HG03175 (cell line): Measurements from ENCODE around the gene IER5L.
"Not testable (repeated sequence)": the region's sequence is repeated elsewhere in the genome, so short reads cannot be mapped to it uniquely, and the experiment has no call there.

Source experiments
- ATAC-seq: cut with Tn5 transposase; IDR thresholded peaks from one replicate; pipeline ENCODE4 v1.9.1; 2021; ENCODE audit warnings: mild to moderate bottlenecking, moderate library complexity; ENCODE audit not compliant: unreplicated experiment

The IER5L gene

DNA sequence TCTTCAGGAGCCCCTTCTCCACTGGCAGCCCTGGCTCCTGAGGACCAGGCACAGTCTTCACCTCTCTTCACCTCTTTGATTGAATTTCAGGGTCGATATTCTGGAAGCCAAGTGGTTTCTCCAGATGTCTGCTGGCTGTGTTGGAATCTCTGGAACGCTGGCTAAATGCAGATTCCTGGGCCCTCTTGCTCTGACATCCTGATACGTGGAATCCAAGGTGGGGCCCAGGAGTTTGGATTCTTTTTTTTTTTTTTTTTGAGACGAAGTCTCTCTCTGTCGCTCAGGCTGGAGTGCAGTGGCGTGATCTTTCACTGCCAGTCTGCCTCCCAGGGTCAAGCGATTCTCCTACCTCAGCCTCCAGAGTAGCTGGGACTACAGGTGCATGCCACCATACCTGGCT, 26.8 kb upstream of the IER5L start:
- ATAC-seq: no peak

- no peak for ATAC-seq
Measured at GRCh38 chr9:129203556-129203909, 25.5 kb upstream of the IER5L start.

DNA sequence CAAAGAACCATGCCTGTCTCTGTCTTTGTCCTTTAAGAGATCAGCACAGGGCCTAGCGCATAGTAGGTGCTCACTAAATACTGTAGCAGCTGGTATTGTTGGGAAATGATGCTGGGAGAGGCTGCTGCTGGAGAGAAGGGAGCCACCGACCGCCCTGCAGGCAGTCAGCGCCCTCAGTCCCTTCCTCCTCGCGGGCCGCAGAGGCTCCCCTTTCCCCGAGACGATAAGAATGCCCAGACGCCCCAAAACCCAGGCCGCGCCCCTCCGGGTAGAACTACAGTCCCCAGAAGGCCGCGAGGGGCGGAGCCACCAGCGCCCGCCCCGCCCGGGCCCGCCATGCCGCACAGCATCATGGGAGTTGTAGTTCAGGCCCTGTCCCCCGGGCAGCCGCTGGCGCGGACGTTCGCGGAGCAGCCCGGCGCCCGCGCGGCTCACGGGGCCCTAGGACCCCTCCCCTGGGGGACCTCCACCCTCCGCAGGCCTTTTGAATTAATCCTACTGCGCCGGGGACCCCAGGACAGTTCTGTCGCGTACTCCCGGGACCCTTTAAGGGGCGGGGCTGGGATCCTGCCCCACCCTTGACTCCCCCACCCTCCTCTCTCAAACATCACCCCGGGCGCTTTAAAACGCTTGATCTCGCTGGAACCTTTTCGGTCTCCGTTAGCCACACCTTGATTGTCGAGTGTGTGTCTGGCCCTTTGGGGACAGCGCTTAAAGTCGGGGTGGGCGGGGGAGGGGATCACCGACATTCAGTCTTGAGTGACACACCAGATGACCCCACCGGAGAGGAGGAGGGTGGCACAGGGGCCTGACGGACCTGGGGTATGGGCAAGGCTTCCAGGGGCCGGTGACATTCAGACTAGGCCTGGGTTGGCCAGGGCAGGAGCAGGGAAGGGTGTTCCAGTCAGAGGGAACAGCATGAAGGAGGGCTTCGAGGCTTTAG, 24.8 kb upstream of the IER5L start:
- peak; percentile 94 for ATAC-seq

DNA sequence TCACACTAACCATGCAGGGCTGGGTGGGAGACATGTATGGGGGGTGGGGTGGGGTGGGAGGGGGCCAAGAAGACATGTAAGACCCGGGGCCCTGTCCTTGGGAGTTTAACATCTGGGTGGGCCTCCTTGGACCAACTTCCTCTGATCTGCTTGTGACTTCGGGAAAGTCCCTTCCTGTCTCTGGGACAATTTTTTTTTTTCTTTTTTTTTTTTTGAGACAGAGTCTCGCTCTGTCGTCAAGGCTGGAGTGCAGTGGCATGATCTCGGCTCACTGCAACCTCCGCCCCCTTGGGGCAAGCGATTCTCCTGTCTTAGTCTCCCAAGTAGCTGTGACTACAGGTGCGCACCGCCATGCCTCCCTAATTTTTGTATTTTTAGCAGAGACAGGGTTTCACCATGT, 23.8 kb upstream of the IER5L start:
- ATAC-seq: no peak

DNA sequence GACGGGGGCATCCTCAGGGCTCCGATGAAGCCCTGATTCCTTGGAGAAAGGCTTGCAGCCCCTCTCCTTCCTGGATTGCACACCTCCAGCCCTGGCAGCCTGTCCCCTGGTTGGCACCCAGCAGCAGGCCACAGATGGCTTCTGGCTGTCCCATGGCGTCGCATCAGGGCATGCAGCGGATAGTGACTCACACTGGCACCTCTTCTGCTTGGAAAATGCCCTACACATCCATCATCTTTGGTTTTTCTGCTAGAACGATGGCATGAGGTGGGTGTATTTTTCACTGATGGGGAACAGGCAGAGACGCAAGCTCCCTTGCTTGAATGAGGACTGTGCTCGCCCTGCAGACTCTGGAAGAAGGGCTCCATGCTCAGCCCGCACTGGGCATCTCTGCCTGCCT, 23.2 kb upstream of the IER5L start:
- no peak for ATAC-seq

- ATAC-seq: no peak
Measured at GRCh38 chr9:129200255-129200654, 22.2 kb upstream of the IER5L start.

DNA sequence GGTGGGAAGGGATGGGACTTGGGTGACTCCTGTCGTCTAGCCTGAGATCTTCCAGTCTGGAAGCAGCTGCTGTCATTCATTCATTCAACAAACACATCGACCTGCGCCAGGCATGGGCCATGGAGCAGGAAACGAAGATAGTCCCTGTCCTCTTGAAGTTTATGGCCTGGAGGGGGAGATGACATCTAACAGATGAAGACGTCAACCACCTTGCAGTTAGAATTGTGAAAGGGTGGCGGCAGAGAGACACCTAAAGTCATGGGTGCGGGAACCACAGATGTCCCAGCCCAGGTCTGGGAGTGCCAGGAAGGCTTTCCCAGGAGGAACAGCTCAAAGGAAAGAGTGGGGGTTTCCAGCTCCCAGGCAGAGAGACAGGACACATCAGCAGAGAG, 21.0 kb upstream of the IER5L start:
- no peak for ATAC-seq

DNA sequence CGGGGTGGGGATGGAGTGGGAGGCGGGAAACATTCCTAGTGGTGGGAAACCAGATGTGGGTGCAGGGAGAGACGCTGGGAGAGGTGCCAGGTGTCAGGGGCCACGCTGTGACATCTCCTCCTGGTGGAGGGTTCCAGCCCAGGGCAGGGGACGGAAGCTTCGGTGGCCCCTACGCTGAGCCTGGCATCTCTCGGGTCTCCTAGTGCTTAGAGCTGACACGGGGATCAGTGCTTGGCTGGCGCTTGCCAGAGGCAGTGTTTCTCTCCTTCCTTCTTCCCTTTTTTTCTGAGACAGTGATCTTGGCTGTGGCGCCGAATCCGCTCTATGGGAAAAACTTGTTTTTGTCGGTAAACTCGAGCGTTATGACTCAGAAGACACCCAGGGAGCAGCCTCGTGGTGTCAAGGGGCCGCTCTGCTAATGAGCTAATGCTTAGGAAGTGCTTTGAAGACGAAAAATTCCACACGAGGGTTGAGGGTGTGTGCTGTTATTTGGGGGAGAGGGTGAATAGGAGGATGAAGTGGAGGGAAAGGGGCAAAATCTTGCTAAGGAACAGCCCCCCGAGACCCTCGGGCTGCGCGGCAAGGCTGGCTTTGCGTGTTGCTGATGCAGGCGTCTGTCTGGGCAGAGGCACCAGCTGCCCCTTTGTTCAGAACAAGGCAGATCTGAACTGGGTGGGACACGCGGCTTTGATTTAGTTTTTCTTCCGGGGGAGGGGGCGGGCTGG, 20.4 kb upstream of the IER5L start:
- ATAC-seq: no peak

GRCh38 chr9:129197978-129198318, 19.9 kb upstream of the IER5L start:
- ATAC-seq: no peak

DNA sequence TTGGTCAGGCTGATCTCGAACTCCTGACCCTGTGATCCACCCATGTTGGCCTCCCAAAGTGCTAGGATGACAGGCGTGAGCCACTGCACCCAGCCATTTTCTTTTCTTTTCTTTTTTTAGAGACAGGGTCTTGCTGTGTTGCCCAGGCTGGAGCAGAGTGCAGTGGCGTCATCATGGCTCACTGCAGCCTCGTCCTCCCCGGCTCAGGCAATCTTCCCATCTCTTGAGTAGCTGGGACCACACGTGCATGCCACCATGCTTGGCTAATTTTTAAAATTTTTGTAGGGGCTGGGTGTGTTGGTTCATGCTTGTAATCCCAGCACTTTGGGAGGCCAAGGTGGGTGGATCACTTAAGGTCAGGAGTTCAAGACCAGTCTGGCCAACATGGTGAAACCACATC, 19.0 kb upstream of the IER5L start:
- ATAC-seq: not testable (repeated sequence)

DNA sequence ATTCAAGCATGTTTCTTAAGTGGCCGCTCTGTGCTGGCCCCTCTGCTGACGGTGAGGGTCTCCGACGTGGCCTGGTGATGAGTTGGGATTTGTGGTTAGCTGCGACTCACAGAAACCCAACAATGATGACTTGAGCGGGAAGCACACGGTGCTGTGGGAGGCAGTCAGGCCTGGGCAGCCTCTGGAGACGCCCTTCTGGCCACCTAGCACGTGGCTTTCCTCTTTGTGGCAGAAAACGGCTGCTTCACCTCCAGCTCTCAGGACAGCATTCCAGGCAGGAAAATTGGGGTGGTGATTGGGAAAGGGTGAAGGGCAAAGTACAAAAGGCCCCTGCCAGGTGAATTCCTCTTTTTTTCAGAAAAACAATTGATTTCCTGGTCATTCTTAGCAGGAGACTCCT, 17.5 kb upstream of the IER5L start:
- ATAC-seq: no peak

DNA sequence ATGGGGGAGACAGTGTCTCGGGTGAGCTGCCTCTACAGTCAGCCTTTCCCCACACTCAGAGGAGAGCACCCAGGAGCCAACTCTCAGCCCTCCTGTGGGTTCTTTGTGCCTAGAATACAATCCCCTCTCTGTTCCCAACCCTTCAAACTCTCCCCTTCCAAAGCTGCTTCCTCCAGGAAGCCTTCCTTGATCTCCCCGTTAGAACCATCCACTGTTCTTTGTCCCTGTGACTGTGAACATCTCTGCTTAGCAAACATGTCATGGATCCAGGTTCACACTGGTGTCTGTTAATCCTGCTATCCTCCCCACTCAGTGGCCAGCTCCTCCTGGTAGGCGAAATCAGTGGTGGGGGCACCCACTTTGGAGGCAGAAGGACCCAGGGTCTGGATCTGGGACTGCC, 16.2 kb upstream of the IER5L start:
- no peak for ATAC-seq

DNA sequence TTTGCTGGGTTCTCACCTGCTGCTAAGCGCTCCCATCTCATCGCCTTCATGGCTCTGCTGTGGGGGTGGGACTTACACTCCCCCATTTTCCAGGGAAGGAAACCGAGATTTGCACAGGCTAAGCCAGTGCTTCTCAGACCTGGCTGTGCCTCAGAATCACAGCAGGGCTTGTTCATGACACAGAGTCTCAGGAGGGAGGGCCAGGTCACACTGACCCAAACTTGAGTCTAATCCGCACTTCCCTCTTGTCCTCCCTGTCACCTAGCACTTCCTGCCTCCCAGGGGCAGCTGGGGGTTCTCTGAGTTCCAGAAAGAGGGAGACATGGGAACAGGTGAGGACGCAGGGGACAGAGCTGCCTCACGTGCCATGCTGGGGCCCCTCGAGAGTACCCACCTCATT, 15.6 kb upstream of the IER5L start:
- ATAC-seq: no peak

DNA sequence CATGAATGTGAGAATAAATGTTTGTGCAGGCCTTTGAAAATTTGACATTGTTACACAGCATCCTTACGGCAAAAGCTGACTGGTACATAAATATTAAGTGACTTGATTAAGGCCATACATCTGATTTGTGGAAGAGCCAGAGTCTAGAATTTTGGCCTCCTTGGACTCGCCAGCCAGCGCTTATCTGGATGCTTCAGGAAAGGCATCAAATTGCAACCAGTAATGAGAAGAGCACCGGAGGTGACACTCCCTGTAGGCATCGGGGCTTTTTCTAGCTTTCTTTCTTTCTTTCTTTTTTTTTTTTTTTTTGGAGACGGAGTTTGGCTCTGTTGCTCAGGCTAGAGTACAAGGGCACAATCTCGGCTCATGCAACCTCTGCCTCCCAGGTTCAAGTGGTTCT, 13.2 kb upstream of the IER5L start:
- ATAC-seq: no peak

DNA sequence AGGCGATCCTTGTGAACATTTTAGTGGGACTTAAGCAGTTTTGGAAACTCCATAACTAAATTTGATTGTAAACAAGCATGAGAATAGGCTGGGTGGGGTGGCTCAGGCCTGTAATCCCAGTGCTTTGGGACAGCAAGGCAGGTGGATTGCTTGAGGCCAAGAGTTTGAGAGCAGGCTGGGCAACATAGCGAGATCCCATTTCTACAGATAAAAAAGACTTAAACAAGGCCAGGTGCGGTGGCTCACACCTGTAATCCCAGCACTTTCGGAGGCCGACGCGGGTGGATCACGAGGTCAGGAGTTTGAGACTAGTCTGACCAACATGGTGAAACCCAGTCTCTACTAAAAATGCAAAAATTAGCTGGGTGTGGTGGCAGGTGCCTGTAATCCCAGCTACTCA, 11.9 kb upstream of the IER5L start:
- not testable (repeated sequence) for ATAC-seq

DNA sequence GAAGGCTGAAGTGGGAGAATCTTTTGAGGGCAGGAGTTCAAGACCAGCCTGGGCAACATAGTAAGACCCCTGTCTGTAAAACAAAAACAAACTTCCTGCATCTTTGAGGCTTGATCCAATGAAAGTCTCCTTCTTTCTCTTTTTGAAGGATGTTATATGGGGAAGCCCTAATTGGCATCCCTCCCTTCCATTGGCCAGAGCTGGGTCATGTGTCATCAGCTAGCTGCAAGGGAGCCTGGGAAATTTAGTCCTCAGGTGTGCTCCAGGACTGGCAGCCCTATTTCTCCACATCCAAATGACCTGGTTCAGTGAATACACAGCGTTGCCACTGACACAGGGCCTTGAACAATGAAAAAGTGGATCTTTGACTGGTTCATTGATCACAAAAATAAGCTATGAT, 9.0 kb upstream of the IER5L start:
- ATAC-seq: no peak

DNA sequence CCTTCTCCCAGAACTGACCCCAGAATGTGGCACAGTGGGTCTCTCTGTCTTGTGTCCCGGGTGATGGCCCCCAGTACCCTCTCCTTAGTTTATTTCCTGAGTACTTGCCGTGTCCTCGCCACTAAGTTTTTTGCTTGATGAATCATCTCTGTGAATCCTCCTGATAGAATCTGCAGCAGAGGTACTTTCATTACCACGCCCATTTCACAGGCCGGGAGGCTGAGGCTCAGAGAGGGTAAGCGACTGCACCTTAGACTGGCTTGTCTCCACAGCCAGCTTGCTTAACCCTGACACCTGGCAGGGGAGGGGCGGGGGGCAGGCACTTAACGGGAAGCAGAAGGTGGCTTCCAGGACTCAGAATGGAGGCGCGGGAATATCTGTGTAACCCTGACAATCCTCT, 7.9 kb upstream of the IER5L start:
- no peak for ATAC-seq

- no peak for ATAC-seq
Measured at GRCh38 chr9:129185402-129185801, 7.3 kb upstream of the IER5L start.

GRCh38 chr9:129184596-129185122, 6.6 kb upstream of the IER5L start:
- ATAC-seq: no peak

GRCh38 chr9:129184219-129184524, 6.1 kb upstream of the IER5L start:
- no peak for ATAC-seq

- ATAC-seq: no peak
Measured at GRCh38 chr9:129183495-129184218, 5.6 kb upstream of the IER5L start.
